ENCODE results near the gene RBM24.

The RBM24 gene

DNA sequence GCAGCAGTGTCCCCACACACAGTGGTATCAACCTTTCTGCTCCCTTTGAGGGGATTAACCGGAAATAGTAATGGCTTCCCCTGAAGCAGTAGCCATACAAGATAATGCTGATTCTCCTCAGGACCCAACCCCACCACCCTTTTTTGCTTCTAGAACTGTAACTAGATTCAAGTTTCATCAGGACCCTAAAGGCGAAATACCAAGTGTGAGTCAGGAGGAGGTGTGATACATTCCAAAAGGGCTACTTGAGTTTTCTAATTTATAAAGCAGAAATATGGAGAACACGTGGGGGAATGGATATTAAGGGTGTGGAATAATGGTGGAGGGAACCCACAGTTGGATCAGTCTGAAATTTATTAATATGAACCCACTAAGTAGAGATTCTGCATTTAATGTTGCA, 60.7 kb downstream of the RBM24 start:
- no peak for DNase-seq (ENCODE audit: low read depth in 2 of 2)

DNA sequence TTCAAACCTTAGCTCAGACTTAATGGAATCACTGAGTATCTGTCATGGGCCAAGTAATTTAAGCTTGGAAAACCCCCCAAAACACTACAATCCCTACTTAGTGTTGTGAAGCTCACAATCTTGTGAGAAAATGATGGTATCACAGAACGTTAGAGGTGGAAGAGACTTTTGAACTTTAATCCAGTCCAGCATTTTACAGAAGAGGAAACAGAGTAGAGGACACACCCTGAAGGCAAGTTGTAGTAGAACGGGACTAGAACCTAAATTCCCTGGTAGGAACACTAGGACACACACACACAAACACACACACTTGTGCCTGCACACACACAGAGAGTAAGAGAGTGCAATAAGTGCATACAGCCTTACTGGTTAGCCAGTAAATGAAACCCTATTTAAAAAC, 62.1 kb downstream of the RBM24 start:
- no peak for DNase-seq (ENCODE audit: low read depth in 2 of 2)
